Measurements from ENCODE around the gene BICC1. TPM values are rescaled to one million over a fixed set of nuclear protein-coding genes. Genes with fewer than 3 reads are reported as not detected.
A peak's percentile ranks its signal among the peaks of the same experiment; 100 is the strongest.

Gene BICC1
- total and polyA plus RNA-seq, 4 donors: 0.82 to 6.1 (median 4.5) TPM

DNA sequence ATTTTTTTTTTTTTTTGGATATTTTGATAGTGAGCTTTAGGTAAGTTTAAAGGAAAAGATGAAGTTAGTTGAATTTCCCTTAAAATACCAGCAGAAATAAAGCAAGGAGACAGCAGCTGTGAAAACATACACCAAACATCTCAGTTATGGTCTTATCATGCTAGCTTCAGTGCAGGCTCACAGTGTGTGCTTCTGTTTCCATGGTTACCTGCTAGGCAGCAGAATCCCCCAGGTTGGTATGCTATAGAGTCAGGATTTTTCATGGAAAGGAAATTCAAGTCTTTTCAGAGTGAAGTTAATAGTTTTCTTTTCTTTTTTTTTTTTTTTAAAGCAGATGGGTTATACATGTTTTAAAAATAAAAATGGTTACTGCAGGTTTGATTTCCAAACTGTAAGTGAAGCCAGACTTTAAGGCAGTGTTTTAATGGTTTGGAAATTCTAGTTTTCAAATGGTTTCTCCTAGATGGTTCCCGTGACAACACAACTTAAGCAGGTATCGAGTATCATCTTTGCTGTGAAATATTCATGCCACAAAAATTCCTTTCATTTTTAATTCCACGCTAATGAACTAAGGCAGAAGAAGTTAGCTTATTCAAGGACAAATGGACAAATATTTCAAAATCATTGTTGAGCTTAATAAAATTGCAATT lies 230.9 kb downstream of the BICC1 start:
- Histone ChIP-seq H3K4me3 (ENCODE audit: low read depth in 1 of 3, low read length in 3 of 3) (no peak overlapping the region), H3K9me3 (ENCODE audit: control insufficient read depth in 4 of 4, low read length in 3 of 4) (no peaks in the 10 kb centered on the region), H3K27ac (ENCODE audit: low read depth in 1 of 2, low read length in 2 of 2) (no peak overlapping the region), H3K4me1 (ENCODE audit: control insufficient read depth in 4 of 4, insufficient read depth in 4 of 4, low read length in 3 of 4) (peaks cover 0 to 8% (median 5%) of the 10 kb centered on the region in 4 donors), H3K9ac (ENCODE audit: low read depth in 1 of 2, low read length in 2 of 2) (no peak overlapping the region), H3K36me3 (ENCODE audit: control insufficient read depth in 4 of 4, insufficient read depth in 3 of 4, low read depth in 1 of 4, low read length in 3 of 4) (no peaks in the 10 kb centered on the region), H3K27me3 (ENCODE audit: control insufficient read depth in 4 of 4, insufficient read depth in 4 of 4, low read length in 3 of 4) (no peaks in the 10 kb centered on the region)
- WGBS: 92% methylated on average over 3 of the region's 3 CpGs
- no peak for TF ChIP-seq RXRA (IDR thresholded peaks at IDR 0.05)
- no peak for TF ChIP-seq TAF1 (conservative IDR thresholded peaks at IDR 0.05)
- no peak for TF ChIP-seq JUND (IDR thresholded peaks at IDR 0.05)
- TF ChIP-seq FOXA1 (IDR thresholded peaks at IDR 0.05): no peak
- no peak for TF ChIP-seq REST (IDR thresholded peaks at IDR 0.05)
- TF ChIP-seq NR2F2 (IDR thresholded peaks at IDR 0.05): no peak
- TF ChIP-seq GABPA (IDR thresholded peaks at IDR 0.05 in 1 of 2, conservative IDR thresholded peaks at IDR 0.05 in 1 of 2): no peak
- no peak for TF ChIP-seq FOXA2 (IDR thresholded peaks at IDR 0.05)
- no peak for TF ChIP-seq HNF4G (IDR thresholded peaks at IDR 0.05)
- TF ChIP-seq EGR1 (IDR thresholded peaks at IDR 0.05; ENCODE audit: low read depth in 2 of 2): no peak
- TF ChIP-seq YY1 (IDR thresholded peaks at IDR 0.05): no peak
- TF ChIP-seq HNF4A (conservative IDR thresholded peaks at IDR 0.05): no peak
- DNase-seq (ENCODE audit: low spot score): no peak

GRCh38 chr10:58746474-58747185 lies 234.0 kb downstream of the BICC1 start:
- no peak overlapping the region for H3K4me3 ChIP-seq (ENCODE audit: low read depth in 1 of 3, low read length in 3 of 3)
- WGBS: 81% methylated on average over 2 of the region's 2 CpGs

GRCh38 chr10:58747687-58748086 lies 235.0 kb downstream of the BICC1 start:
- Histone ChIP-seq H3K27me3 (ENCODE audit: control insufficient read depth in 4 of 4, insufficient read depth in 4 of 4, low read length in 3 of 4) (no peaks in the 10 kb centered on the region), H3K4me1 (ENCODE audit: control insufficient read depth in 4 of 4, insufficient read depth in 4 of 4, low read length in 3 of 4) (peaks cover 6 to 18% (median 12%) of the 10 kb centered on the region in 4 donors), H3K27ac (ENCODE audit: low read depth in 1 of 2, low read length in 2 of 2) (no peak overlapping the region), H3K9me3 (ENCODE audit: control insufficient read depth in 4 of 4, low read length in 3 of 4) (no peaks in the 10 kb centered on the region), H3K9ac (ENCODE audit: low read depth in 1 of 2, low read length in 2 of 2) (no peak overlapping the region), H3K4me3 (ENCODE audit: low read depth in 1 of 3, low read length in 3 of 3) (no peak overlapping the region), H3K36me3 (ENCODE audit: control insufficient read depth in 4 of 4, insufficient read depth in 3 of 4, low read depth in 1 of 4, low read length in 3 of 4) (no peaks in the 10 kb centered on the region)
- DNase-seq (ENCODE audit: low spot score): no peak
- WGBS: 25% methylated on average over 2 of the region's 2 CpGs
- TF ChIP-seq REST (IDR thresholded peaks at IDR 0.05): no peak
- peak; percentile 66 for TF ChIP-seq FOXA2 (IDR thresholded peaks at IDR 0.05)
- TF ChIP-seq ZBTB33 (IDR thresholded peaks at IDR 0.05): no peak
- peak; percentile 36 for TF ChIP-seq FOXA1 (IDR thresholded peaks at IDR 0.05)
- no peak for TF ChIP-seq CTCF (IDR thresholded peaks at IDR 0.05; ENCODE audit: low read depth, low read length, missing input control)
- no peak for TF ChIP-seq EGR1 (IDR thresholded peaks at IDR 0.05; ENCODE audit: low read depth in 2 of 2)
- TF ChIP-seq HNF4A (conservative IDR thresholded peaks at IDR 0.05): peak; percentile 37 to 60

More at GRCh38 chr10:58746474-58747185, 234.0 kb downstream of the BICC1 start:
- DNase-seq (ENCODE audit: low spot score): no peak
- TF ChIP-seq RXRA (IDR thresholded peaks at IDR 0.05) (no peak), EGR1 (IDR thresholded peaks at IDR 0.05; ENCODE audit: low read depth in 2 of 2) (no peak)
- Histone ChIP-seq H3K9me3 (ENCODE audit: control insufficient read depth in 4 of 4, low read length in 3 of 4) (no peaks in the 10 kb centered on the region), H3K4me1 (ENCODE audit: control insufficient read depth in 4 of 4, insufficient read depth in 4 of 4, low read length in 3 of 4) (peaks cover 0 to 8% (median 5%) of the 10 kb centered on the region in 4 donors), H3K27ac (ENCODE audit: low read depth in 1 of 2, low read length in 2 of 2) (no peak overlapping the region), H3K36me3 (ENCODE audit: control insufficient read depth in 4 of 4, insufficient read depth in 3 of 4, low read depth in 1 of 4, low read length in 3 of 4) (no peaks in the 10 kb centered on the region), H3K9ac (ENCODE audit: low read depth in 1 of 2, low read length in 2 of 2) (no peak overlapping the region), H3K27me3 (ENCODE audit: control insufficient read depth in 4 of 4, insufficient read depth in 4 of 4, low read length in 3 of 4) (no peaks in the 10 kb centered on the region)

All from liver (tissue), 9 donors.